Stimulated activated naive CD4-positive, alpha-beta T cell (primary cell): ENCODE data around the gene GPR180.

ENCODE experiments used
- DNase-seq, 6 experiments: peaks; one replicate each; lab custom pipeline; 2025; lab: John Stamatoyannopoulos, UW

Gene GPR180

GRCh38 chr13:94601446-94602431 lies at the start of gene GPR180:
Gene GPR180 (plus strand): TSS chr13:94601857. CDS start chr13:94601928, 71 bp downstream.
- DNase-seq = peak; percentile 78 to 90 (median 84)

GRCh38 chr13:94552095-94552494 lies 49.6 kb upstream of the GPR180 start:
- no peak for DNase-seq

GRCh38 chr13:94553766-94554165 lies 47.9 kb upstream of the GPR180 start:
- DNase-seq = no peak

- no peak for DNase-seq
Measured at GRCh38 chr13:94556041-94556440, 45.6 kb upstream of the GPR180 start.

- DNase-seq = no peak
Measured at GRCh38 chr13:94556621-94557020, 45.0 kb upstream of the GPR180 start.

GRCh38 chr13:94557684-94558235 lies 43.9 kb upstream of the GPR180 start:
- no peak for DNase-seq

- peak in 5 of 6 experiments; percentile 12 to 51 (median 29) for DNase-seq
Measured at GRCh38 chr13:94558716-94559115, 42.9 kb upstream of the GPR180 start.

- DNase-seq = peak in 3 of 6 experiments; percentile 30 to 59 (median 54)
Measured at GRCh38 chr13:94559222-94559795, 42.3 kb upstream of the GPR180 start.

GRCh38 chr13:94560116-94560515 lies 41.5 kb upstream of the GPR180 start:
- no peak for DNase-seq

- no peak for DNase-seq
Measured at GRCh38 chr13:94561126-94561525, 40.5 kb upstream of the GPR180 start.

GRCh38 chr13:94567581-94567980 lies 34.1 kb upstream of the GPR180 start:
- DNase-seq = no peak

GRCh38 chr13:94568443-94568842 lies 33.2 kb upstream of the GPR180 start:
- no peak for DNase-seq

- DNase-seq = no peak
Measured at GRCh38 chr13:94569615-94570014, 32.0 kb upstream of the GPR180 start.

GRCh38 chr13:94579063-94579462 lies 22.6 kb upstream of the GPR180 start:
- no peak for DNase-seq

GRCh38 chr13:94583926-94584325 lies 17.7 kb upstream of the GPR180 start:
- no peak for DNase-seq

GRCh38 chr13:94585543-94586101 lies 16.0 kb upstream of the GPR180 start:
- DNase-seq = no peak

GRCh38 chr13:94586371-94586770 lies 15.3 kb upstream of the GPR180 start:
- DNase-seq = no peak

- DNase-seq = no peak
Measured at GRCh38 chr13:94588541-94588940, 13.1 kb upstream of the GPR180 start.

GRCh38 chr13:94590744-94591143 lies 10.9 kb upstream of the GPR180 start:
- DNase-seq = no peak

GRCh38 chr13:94595001-94595949 lies 6.4 kb upstream of the GPR180 start:
- DNase-seq = peak in 2 of 6 experiments; percentile 23 to 54

- peak; percentile 73 to 85 (median 82) for DNase-seq
Measured at GRCh38 chr13:94595950-94596574, 5.6 kb upstream of the GPR180 start, which contains the start of gene TGDS. Gene TGDS (minus strand): TSS chr13:94596152. CDS start chr13:94596136, 16 bp downstream.
